Fibroblast of skin of left biceps (primary cell): ENCODE data around the gene CUBN.

ENCODE experiments used
- DNase-seq, 2 experiments: peaks; one replicate each; pipeline ENCODE4 v3.0.0-alpha.2; 2013; ENCODE audit warnings: low read depth in 2 of 2

CUBN gene

GRCh38 chr10:17106991-17107390, 22.6 kb downstream of the CUBN start:
- DNase-seq: no peak

GRCh38 chr10:17101910-17102266, 27.7 kb downstream of the CUBN start:
- DNase-seq: no peak

DNA sequence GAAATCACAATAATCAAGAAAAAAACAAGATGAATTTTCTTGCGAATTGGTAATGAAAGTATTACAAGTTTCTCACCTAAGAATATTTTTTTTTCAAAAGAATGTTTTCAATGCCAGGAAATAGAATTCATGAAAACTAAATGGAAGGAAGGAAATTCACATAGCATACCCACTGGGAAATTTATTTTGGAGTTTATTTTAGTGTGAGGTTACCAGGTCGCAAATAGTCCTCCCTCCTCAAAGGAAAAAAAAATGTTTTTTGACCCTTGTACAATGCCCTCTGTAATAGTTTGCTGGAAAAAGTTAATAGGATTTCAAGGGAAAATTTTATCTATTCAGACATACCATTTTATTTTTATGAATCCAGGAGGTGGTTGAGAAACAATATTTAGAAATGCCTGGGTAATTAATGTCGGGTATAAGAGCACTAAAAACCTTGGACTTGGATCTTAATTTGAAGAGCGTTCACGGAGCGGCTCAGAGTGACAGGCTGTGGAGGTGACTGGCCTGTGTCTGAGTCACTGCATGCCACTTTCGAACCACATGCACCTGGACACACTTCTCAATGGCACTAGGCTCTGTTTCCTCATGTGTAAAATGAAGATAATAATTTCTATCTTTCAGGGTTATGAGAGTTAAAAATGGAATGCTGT, 28.2 kb downstream of the CUBN start:
- no peak for DNase-seq

DNA sequence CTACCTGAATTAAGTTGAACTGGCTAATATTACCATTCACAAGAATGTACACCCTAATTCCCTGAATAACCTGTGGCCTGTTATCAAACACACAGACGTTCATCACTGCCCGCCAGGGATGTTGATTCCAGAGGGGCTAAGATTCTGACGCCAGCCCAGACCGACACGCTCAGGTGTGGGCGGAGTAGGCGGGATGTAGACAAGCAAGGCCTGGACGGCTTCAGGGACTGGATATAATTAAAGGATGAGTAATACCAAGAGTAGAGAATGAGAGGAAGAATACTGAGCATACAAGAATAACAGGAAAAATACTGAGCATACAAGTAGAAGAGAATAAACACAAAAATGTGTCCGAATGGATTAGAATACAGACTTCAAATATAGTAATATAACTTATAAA, 29.0 kb downstream of the CUBN start:
- DNase-seq: no peak

GRCh38 chr10:17098012-17098411, 31.6 kb downstream of the CUBN start:
- no peak for DNase-seq

- DNase-seq: no peak
These were observed 34.8 kb downstream of the CUBN start for GRCh38 chr10:17094844-17095243.

GRCh38 chr10:17092986-17093803, 36.4 kb downstream of the CUBN start:
- no peak for DNase-seq

DNA sequence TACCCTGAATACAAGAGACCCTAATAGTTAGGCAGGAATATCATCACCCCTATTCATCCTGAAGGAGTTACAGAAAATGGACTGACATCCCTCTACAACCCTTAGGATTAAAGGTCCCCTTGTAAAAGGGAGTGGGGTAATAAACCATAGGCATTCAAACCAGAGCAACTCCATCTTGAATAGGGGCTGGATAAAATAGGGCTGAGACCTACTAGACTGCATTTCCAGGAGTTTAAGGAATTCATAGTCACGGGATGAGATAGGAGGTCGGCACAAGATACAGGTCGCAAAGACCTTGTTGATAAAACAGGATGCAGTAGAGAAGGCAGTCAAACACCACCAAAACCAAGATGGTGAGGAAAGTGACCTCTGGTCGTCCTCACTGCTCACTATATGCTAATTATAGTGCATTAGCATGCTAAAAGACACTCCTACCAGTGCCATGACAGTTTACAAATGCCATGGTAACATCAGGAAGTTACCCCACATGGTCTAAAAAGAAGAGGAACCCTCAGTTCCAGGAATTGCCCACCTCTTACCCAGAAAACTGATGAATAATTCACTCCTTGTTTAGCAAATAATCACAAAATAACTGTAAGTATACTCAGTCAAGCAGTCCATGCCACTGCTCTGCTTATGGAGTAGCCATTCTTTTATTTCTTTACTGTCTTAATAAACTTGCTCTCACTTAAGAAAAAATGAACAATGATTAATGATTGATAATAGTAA, 37.2 kb downstream of the CUBN start:
- DNase-seq: no peak

DNA sequence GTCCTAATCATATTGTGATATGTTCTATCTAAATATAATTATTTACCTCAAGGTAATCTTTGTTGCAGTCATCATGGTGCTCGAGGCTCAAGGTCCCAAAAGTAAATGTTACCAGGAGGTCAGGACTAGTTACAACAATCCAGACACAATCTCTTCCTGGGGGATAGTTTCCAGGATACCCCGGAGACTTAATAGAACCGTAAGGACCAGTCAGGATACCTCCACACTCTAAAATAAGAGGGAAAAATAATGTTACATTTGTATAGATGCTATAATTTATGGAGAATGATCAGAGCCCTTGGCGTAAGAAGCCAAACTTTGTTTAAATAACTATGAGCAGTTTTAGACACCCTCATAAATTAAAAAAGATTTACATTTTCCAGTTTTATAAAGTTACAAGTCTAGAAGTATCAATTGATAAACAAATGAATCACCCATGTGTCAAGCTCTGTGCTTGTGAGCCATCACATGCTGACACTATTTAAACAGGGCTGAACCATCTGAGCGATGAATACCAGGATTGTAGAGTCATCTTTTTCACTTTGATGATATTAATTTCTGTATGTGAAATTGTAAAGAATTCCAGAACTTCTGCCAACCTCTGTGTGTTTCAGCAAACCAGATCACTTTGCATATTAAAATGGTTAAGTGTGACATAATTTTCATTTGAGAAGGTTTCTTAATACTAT, 41.3 kb downstream of the CUBN start:
- peak; percentile 67 for DNase-seq

- no peak for DNase-seq
These were observed 42.7 kb downstream of the CUBN start for GRCh38 chr10:17086865-17087367.

- DNase-seq: no peak
These were observed 44.4 kb downstream of the CUBN start for GRCh38 chr10:17085011-17085725.

GRCh38 chr10:17084258-17084657, 45.4 kb downstream of the CUBN start:
- no peak for DNase-seq

DNA sequence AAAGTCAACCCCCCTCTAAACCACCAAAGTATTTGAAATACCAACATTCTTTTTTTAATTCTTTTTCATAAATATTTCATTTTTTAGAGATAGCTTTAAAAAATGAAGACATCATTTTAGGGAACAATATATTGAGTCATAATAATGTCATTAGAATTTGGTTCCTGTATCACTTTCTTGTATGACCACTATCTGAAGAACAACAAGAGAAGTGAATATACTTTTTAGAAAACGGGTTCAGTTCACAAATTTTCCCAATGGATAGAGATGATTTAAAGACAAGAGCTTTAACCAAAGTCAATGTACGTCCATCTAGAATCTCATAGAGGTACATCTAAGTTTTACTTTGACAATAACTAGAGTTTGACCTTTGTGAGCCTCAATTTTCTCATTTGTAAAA, 48.2 kb downstream of the CUBN start:
- DNase-seq: no peak

DNA sequence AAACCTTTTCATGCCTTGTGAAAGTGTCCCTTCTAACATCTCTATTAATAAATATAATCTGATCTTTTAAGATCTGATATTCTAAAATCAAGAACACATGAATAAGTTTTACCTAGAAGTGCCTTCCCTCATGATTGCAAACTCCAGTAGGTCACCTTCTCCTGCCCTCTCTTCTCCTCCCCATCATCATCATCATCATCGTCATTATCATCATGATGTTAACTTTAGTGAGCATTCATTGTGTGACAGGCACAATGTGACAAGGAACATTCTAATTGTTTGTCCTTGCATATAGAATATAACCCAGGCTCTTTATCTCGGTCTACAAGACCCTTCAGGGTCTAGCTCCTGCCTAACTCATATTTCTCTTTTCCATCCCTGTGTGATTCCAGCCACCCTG, 51.7 kb downstream of the CUBN start:
- DNase-seq: no peak

DNA sequence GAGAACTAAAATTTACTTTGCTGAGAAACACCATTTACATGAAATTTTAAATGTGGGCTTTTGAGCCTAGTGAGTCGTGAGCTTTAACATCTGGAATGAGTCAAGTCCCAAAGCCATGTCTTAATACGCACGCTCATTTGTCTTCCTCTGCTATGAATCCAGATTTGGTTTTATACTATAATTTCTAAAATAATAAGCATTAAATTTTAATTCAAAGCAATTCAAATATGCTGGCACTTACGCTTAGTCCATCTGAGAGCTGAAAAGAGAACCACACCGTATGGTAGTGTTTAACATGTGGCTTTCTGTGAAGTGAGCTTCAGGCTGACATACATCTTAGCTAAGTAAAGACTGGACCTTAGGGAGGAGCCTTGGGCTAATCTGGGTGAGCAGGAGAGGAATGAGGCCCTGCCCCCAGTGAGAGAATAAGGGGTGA, 52.2 kb downstream of the CUBN start:
- no peak for DNase-seq

DNA sequence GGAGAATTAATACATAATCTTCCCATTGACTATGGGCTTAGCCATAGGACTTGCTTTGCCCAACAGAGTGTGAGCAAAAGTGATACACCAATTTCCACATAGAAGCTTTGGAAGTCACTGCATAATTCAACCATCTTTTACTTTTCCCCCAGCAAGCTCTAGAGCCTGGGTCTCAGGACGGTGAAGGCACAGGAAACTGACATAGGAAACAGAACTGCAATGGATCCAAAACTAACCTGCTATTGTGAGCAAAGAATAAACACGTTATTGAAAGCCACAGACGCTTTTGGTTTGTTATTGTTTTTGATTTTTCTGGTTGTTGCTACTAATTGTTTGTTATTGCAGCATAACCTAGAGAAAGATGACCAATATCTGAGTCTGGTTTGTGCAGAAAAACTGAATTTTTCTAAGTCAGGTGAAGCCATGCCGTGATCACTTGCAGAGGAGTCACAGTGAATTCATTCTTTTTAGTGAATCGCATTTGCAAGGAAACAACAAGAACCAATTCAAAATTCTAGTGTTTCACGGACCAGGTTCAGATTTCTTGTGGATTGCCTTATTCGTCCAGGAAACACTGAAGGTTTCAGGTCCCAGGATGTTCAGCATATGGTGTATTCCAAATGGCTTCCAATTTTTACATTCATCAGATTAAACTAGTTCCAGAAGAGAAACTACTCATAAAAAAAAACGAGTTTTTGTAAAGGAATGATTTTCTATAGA, 52.8 kb downstream of the CUBN start:
- DNase-seq: no peak

GRCh38 chr10:17075533-17076359, 53.9 kb downstream of the CUBN start:
- DNase-seq: peak; percentile 89 to 90

GRCh38 chr10:17074541-17074847, 55.1 kb downstream of the CUBN start:
- no peak for DNase-seq

DNA sequence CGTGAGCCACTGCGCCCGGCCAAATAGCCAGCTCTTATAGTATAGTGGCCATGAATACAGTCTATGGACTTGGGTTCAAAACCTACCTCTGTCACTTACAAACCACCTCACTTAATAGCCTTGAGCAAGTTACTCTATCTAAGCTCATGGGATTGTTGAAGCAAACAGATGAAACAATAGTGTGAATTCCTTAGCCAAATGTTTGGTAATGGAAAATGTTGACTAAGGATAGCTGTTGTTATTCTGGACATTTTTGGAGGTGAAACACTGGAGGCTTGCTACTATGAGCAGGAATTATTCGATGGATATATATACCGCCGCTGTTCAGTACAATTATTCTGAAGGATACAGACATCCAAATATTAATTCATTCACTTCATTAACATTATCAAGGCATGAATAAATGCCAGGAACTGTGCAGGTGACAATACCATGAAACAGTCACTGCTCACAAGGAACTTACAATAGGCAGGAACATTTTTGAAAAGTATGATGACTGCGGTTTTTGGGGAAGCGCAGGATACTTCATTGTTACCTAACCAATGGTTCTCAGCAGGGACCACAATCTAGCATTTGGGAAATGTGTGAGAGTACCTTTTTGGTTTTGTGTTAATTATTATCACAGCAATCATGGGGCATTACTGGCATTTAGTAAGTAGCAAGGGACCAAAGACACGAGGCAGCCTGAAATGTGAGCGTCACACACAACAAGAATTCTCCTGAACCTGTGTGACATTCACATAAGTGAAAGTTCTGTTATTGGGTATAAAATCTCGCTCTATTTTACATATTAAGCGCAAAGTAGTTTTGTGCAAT, 55.7 kb downstream of the CUBN start:
- DNase-seq: no peak
